GM19043 (cell line): ENCODE measurements around the gene NINJ2.

Source experiments
- ATAC-seq: cut with Tn5 transposase; IDR thresholded peaks from one replicate; pipeline ENCODE4 v1.9.1; 2021; ENCODE audit warnings: low read depth; ENCODE audit not compliant: unreplicated experiment

Gene NINJ2

DNA sequence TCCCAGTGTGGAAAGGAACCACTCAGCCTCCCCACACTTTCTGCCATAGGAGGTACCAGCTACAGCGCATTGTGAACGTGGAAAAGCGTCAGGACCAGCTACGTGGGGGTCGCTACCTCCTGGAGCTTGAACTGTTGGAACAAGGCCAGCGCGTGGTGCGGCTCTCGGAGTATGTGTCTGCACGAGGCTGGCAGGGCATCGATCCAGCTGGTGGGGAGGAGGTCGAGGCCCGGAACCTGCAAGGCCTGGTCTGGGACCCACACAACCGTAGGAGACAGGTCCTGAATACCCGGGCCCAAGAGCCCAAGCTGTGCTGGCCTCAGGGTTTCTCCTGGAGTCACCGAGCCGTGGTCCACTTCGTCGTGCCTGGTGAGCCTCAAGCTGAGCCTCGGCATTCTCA is 106.7 kb downstream of the NINJ2 start:
- no peak for ATAC-seq

DNA sequence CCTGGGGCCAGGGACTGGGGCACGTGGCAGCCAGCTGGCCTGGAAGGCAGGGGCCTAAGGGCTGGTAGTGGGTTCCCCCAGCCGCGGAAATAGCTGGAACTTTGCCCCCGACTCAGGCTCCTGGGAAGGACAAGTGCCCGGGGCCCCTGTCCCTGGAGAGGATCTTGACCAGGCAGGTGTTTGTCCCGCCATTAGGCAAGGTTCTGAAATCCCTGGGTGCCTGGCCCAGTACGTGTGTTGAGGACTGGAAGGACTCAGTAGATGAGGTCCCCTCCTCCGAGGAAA is 109.3 kb downstream of the NINJ2 start:
- ATAC-seq: no peak

- no peak for ATAC-seq
Measured at GRCh38 chr12:553216-554000, 109.8 kb downstream of the NINJ2 start.

DNA sequence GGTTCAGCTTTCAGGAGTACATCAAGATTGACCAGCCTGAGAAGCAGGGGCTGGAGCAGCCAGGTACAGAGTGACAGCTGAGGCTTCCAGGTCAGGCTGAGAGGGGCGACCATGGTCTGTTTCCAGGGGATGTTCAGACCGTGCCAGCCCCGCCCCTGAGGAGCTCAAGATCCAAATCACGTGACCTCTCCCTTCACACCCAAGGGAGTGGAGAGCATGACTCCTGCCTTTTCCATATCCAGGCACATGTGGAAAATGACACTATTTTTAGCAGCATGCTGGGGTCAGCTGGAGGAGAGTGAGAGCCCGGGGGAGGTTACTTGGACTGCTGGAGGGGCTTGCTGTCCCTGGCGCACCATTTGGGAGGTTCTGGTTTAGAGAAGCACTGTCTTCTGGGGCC is 110.8 kb downstream of the NINJ2 start:
- ATAC-seq: no peak

- ATAC-seq: no peak
Measured at GRCh38 chr12:550473-551260, 112.6 kb downstream of the NINJ2 start.

- no peak for ATAC-seq
Measured at GRCh38 chr12:549476-550082, 113.7 kb downstream of the NINJ2 start.

GRCh38 chr12:547883-548470 is 115.3 kb downstream of the NINJ2 start:
- no peak for ATAC-seq

GRCh38 chr12:546920-547845 is 116.1 kb downstream of the NINJ2 start:
- no peak for ATAC-seq

DNA sequence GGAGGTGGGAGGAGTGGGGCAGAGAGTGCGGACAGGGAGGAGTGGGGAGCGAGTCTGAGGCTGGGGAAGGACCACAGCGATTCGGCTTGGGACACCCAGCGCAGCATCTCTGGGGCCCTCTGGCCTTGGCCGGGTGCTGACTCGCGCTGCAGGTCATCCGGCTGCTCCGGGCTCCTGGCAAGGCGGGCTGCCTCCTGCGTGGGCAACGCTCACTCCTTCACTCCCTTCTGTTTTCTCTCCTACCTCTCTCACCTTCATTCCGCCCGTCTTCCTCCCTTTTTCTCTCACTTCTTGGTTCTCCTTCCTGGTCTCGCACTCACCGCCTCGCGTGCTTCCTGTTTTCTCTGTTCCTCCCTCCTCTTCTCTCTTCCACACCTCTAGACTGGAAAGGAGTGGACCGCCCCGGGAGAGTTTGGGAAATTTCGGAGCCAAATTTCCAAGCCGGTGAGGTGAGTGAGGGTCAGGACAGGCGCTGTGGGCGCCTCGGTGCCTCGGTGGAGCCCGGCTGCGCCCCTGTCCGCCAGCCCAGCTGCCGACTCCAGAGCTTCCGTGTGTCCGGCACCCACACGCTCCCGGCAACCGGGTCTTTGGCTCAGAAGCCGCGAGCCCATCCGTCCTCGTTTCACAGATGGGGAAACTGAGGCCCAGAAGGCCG is 116.9 kb downstream of the NINJ2 start:
- no peak for ATAC-seq

DNA sequence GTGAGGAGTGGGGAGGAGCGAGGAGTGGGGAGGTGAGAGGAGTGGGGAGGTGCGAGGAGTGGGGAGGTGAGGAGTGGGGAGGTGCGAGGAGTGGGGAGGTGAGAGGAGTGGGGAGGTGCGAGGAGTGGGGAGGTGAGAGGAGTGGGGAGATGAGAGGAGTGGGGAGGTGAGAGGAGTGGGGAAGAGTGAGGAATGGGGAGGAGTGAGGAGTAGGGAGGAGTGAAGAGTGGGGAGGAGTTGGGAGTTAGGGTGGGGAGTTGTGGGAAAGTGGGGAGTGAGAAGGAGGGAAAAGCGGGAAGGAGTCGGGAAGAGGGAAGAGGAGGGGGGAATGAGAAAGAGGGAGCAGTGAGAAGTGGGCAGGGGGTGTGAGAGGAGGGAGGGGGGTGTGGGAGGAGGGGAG is 117.4 kb downstream of the NINJ2 start:
- ATAC-seq: no peak

- ATAC-seq: no peak
Measured at GRCh38 chr12:544941-545635, 118.2 kb downstream of the NINJ2 start.

- no peak for ATAC-seq
Measured at GRCh38 chr12:544142-544541, 119.1 kb downstream of the NINJ2 start.

DNA sequence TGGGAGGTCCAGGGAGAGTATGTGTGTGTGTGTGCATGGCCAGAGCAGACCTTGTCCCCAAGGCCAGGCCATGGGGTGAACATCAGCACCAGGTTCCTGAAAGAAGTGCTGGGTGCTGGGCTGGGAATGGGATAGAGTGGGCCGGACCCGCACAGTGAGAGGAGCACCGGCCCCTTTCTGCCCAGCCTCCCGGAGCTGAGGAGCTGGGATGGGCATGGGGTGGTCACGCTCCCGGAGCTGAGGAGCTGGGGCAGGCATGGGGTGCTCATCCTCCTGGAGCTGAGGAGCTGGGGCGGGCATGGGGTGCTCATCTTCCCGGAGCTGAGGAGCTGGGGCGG is 120.2 kb downstream of the NINJ2 start:
- ATAC-seq: no peak

- no peak for ATAC-seq
Measured at GRCh38 chr12:542395-543113, 120.7 kb downstream of the NINJ2 start.

DNA sequence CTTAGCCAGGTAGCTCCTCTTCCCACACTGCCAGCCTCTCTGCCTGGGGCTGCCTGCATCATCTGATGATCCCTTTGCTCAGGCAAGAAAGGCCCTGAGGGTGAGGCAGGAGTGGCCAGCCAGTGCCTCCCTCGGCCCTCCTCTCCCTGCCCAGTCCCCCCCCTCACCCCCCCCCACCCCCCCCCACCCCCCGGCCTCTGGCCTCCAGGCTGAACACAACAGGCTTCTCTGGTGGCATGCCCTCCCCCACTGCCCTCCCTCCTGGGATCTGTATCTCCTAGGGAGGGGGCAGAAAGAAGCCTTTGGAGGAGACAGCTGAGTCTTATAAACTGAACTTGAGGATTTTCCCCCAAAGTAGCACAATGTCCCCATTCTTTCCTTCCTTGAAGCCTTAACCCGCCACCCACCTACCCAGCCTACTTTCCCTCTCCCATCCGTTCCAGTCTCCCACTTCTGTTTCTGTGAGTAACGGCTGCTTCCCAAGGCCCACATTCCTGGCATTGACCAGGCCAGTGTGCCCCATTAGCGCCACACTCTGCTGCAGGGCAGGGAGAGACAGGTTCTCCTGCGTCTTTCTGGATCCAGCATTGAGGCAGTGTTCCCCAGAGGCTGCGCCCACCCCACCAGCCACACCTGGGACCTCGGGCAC is 121.4 kb downstream of the NINJ2 start:
- ATAC-seq: no peak

- no peak for ATAC-seq
Measured at GRCh38 chr12:539540-540310, 123.5 kb downstream of the NINJ2 start.

DNA sequence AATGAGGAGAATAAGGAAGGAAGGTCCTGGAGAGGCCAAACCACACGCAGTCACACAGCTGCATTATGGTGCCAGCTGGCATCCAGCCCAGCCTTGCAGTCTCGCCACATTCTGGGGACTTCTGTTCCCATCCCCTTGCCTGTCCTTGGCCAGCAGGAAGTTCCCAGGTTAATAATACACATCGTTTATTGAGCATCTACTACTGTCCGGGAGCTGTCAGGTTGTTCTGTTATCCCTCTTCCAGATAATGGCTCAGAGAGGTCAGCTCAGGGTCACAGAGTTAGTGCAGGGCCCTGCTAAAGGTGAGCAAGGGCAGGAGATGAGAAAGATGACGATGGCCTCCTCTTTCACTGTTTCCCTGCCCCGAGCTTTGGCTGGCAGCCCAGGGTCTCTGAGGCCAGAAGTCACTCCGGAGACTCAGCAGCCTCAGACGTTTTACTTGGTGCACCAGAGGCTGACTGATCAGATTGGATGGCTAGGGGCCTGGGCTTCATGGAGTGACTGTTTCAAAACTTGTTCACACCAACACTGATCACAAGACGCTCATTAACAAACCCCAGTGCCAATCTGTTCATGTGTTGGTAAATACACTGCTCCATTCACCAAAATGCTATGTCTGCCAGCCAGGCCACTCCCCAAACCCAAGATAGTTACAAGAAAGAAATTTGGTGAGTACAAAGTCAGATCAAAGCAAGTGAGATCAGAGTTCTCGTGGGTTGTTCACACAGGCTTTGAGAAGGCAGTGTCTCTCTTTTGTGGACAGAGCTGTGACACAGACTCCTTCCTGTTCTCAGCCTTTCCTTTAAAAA is 124.3 kb downstream of the NINJ2 start:
- ATAC-seq: no peak
